SK-N-SH (cell line): ENCODE results near the gene PGRMC2. TPM values are rescaled to one million over a fixed set of nuclear protein-coding genes. Genes with fewer than 3 reads are reported as not detected.

Source experiments
- CTCF ChIA-PET: fragments of 300-600, 350-600 bp; formaldehyde crosslinking; extraction: SDS; loops from one replicate; lab custom pipeline; 2021; lab: Yijun Ruan, JAX
- POLR2A ChIA-PET: fragments of 350-600 bp; sonication (Branson Sonifier 250); formaldehyde crosslinking; extraction: SDS; loops from one replicate; lab custom pipeline; 2020; ENCODE audit warnings: antibody characterized with exemption, inconsistent platforms; lab: Yijun Ruan, JAX
- DNase-seq: peaks from one replicate; pipeline ENCODE4 v3.0.0; 2012
- H2AFZ ChIP-seq: fragments of 200-600 bp; sonication (generic); 2 replicates; pipeline ENCODE4 v1.8.1; 2016; ENCODE audit warnings: antibody characterized with exemption, mild to moderate bottlenecking, low read depth
- H3F3A ChIP-seq: fragments of 200-600 bp; sonication (generic); replicated peaks from 2 replicates; pipeline ENCODE3; 2016; ENCODE audit warnings: antibody characterized with exemption, mild to moderate bottlenecking; ENCODE audit not compliant: insufficient read depth
- H3K27ac ChIP-seq, 2 experiments: fragments of 200-500 bp in 1 of 2; fragments of 200-600 bp in 1 of 2; sonication (Bioruptor generic) in 1 of 2; sonication (generic), shearing (Covaris generic) in 1 of 2; 2 replicates each; pipeline versions ENCODE4 v1.5.1 to v1.6.1; 2014 to 2016; ENCODE audit warnings: low read depth in 2 of 2, inconsistent platforms in 1 of 2, low read length in 1 of 2, mild to moderate bottlenecking in 1 of 2, mixed read lengths in 1 of 2
- H3K27me3 ChIP-seq: fragments of 200-600 bp; sonication (generic), shearing (Covaris generic); 2 replicates; pipeline ENCODE4 v1.6.1; 2016; ENCODE audit warnings: mixed run types; ENCODE audit not compliant: insufficient read depth
- H3K36me3 ChIP-seq, 2 experiments: fragments of 200-500 bp in 1 of 2; fragments of 200-600 bp in 1 of 2; sonication (Bioruptor generic) in 1 of 2; sonication (generic) in 1 of 2; replicated peaks in 1 of 2; 2 replicates each; pipeline versions ENCODE3 to v1.5.1; 2014 to 2016; ENCODE audit warnings: low read length in 1 of 2, mild to moderate bottlenecking in 1 of 2; ENCODE audit not compliant: insufficient read depth in 2 of 2, control insufficient read depth in 1 of 2
- H3K4me1 ChIP-seq, 2 experiments: fragments of 200-500 bp in 1 of 2; fragments of 200-600 bp in 1 of 2; sonication (Bioruptor generic) in 1 of 2; sonication (generic), shearing (Covaris generic) in 1 of 2; 2 replicates each; pipeline versions ENCODE4 v1.5.1 to v1.6.1; 2014 to 2016; ENCODE audit warnings: low read depth in 1 of 2, low read length in 1 of 2, mixed run types in 1 of 2; ENCODE audit not compliant: insufficient read depth in 2 of 2, control insufficient read depth in 1 of 2
- H3K4me2 ChIP-seq: fragments of 200-600 bp; sonication (generic), shearing (Covaris generic); 2 replicates; pipeline ENCODE4 v1.6.1; 2017; ENCODE audit warnings: mixed run types
- H3K4me3 ChIP-seq, 2 experiments: fragments of 200-500 bp in 1 of 2; fragments of 200-600 bp in 1 of 2; sonication (Bioruptor generic) in 1 of 2; sonication (generic), shearing (Covaris generic) in 1 of 2; 2 replicates each; pipeline versions ENCODE4 v1.5.1 to v1.8.1; 2014 to 2016; ENCODE audit warnings: low read depth in 2 of 2, inconsistent platforms in 1 of 2, low read length in 1 of 2, mild to moderate bottlenecking in 1 of 2, mixed read lengths in 1 of 2, moderate library complexity in 1 of 2
- H3K79me2 ChIP-seq: fragments of 200-600 bp; sonication (generic); 2 replicates; pipeline ENCODE4 v1.8.1; 2017; ENCODE audit warnings: mild to moderate bottlenecking; ENCODE audit not compliant: insufficient read depth
- H3K9ac ChIP-seq: fragments of 200-600 bp; sonication (generic); 2 replicates; pipeline ENCODE4 v1.6.1; 2017; ENCODE audit warnings: mixed run types
- H3K9me2 ChIP-seq: fragments of 200-600 bp; sonication (generic); 2 replicates; pipeline ENCODE4 v1.6.1; 2017; ENCODE audit warnings: mixed run types
- H3K9me3 ChIP-seq: fragments of 200-600 bp; sonication (generic); 2 replicates; pipeline ENCODE4 v1.6.1; 2017; ENCODE audit warnings: mixed run types, mild to moderate bottlenecking, moderate library complexity
- H4K20me1 ChIP-seq: fragments of 200-600 bp; sonication (generic); 2 replicates; pipeline ENCODE4 v1.6.1; 2017; ENCODE audit warnings: mild to moderate bottlenecking, mixed run types; ENCODE audit not compliant: insufficient read depth
- GABPA ChIP-seq: IDR thresholded peaks from 2 replicates; pipeline ENCODE4 v1.4.0; 2012; ENCODE audit warnings: low read depth, mild to moderate bottlenecking
- JUND ChIP-seq: IDR thresholded peaks from 2 replicates; pipeline ENCODE4 v1.4.0; 2012
- MEF2A ChIP-seq: IDR thresholded peaks from 2 replicates; pipeline ENCODE4 v1.4.0; 2012; ENCODE audit warnings: low read depth, borderline replicate concordance
- MXI1 ChIP-seq: IDR thresholded peaks from 2 replicates; pipeline ENCODE4 v1.6.1; 2012; ENCODE audit warnings: mild to moderate bottlenecking, low read depth, low read length, improper control_type of control experiment
- RAD21 ChIP-seq: IDR thresholded peaks from 2 replicates; pipeline ENCODE4 v1.6.1; 2012; ENCODE audit warnings: mild to moderate bottlenecking, low read length
- SMC3 ChIP-seq: IDR thresholded peaks from 2 replicates; pipeline ENCODE4 v1.6.1; 2012; ENCODE audit warnings: low read depth, low read length, improper control_type of control experiment
- TCF12 ChIP-seq: IDR thresholded peaks from 2 replicates; pipeline ENCODE4 v1.4.0; 2012
- TEAD4 ChIP-seq: IDR thresholded peaks from 2 replicates; pipeline ENCODE4 v1.4.0; 2012; ENCODE audit warnings: mild to moderate bottlenecking, borderline replicate concordance; ENCODE audit not compliant: insufficient read depth
- WGBS: methylation state at CpG from one replicate; pipeline ENCODE4 v1.1.6; 2017; ENCODE audit warnings: low lambda C conversion rate; 5-methylcytosine and 5-hydroxymethylcytosine counted together
- polyA plus RNA-seq, 3 experiments: library from polyadenylated mRNA; depleted of rRNA; stranded (reverse); fragments of >200 nt; gene quantifications; 2 replicates each; pipeline ENCODE4 v1.2.3, GENCODE V29; 2012
- TF ChIP-seq, protein P1 (sequence below): fragments of 150-350 bp; IDR thresholded peaks from 2 replicates; pipeline ENCODE4 v1.6.1; 2017; ENCODE audit warnings: antibody characterized with exemption, low read length, low read depth, borderline replicate concordance
- TF ChIP-seq, protein P2 (sequence below): IDR thresholded peaks from 2 replicates; pipeline ENCODE4 v1.4.0; 2012; ENCODE audit warnings: low read depth, borderline replicate concordance
- TF ChIP-seq, protein P3 (sequence below): IDR thresholded peaks from 2 replicates; pipeline ENCODE4 v1.4.0; 2012; ENCODE audit warnings: low read depth, borderline replicate concordance
- TF ChIP-seq, protein P4 (sequence below): IDR thresholded peaks from 2 replicates; pipeline ENCODE4; 2012

PGRMC2 gene
- polyA plus RNA-seq, 1 of the 3 experiments (the other 2 are of a cell fraction) = 18.2 TPM

DNA sequence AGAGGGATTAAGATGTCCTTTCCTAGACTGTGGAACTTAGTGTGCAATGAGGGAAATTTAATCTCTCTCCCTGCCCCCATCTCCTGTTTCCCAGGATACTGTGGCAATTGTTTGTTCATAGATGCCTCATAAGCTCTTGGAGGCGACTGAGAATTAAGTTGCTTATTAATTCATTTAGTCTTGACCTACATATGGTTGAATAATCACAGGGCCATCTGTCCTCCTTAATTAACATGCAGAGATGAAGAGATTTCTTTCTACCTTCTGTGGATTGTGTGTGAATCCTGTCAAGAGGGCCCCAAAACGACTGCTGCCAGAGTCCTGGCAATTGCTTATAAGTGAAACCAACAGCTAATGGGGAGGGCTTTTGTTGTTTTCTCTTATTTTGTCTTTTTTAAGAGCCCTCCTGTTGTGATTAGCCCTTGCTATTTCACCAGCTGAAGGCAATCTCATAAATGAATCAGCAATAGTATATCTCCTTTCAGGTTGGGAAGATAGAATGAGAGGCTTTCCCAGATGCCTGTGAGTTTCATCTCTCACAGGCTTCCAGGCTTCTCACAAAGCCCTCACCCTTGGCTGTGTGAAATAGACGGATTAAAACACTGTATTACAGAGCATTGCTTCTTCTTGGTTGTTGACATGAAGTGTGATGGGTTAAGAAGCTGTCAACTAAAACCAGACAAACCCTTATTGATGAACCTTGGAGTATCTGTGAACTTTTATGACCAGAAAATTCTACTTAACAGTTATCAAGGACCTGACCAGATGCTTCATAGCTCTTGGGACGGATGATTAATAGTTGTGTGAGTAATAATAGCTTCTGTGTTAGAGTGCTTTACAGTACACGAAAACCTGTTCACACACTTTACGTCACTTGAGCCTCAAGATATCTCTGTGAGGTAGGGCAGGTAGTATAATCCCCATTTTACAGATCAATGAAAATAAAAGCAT is 58.5 kb downstream of the PGRMC2 start:
- 0 out of 2 replicates have a peak, but pooled peaks cover 3% of the 10 kb centered on the region for H3K9me2 ChIP-seq
- no peak overlapping the region for H3K9ac ChIP-seq
- no peaks in the 10 kb centered on the region; the same call in 1 of the 2 replicates for H3K9me3 ChIP-seq
- CTCF ChIA-PET = interaction anchor here (0.8 to 1.4 kb wide), 6 partner anchors 9 to 599 kb away, joined by 3 to 4 read pairs (median 3); no protein-coding TSS in a partner anchor
- no peaks in the 10 kb centered on the region for H4K20me1 ChIP-seq
- TF ChIP-seq, protein P1, sequence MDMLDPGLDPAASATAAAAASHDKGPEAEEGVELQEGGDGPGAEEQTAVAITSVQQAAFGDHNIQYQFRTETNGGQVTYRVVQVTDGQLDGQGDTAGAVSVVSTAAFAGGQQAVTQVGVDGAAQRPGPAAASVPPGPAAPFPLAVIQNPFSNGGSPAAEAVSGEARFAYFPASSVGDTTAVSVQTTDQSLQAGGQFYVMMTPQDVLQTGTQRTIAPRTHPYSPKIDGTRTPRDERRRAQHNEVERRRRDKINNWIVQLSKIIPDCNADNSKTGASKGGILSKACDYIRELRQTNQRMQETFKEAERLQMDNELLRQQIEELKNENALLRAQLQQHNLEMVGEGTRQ = no peak
- TF ChIP-seq MEF2A (no peak), TEAD4 (no peak), RAD21 (no peak), JUND (no peak), SMC3 (no peak), GABPA (no peak), TCF12 (no peak)
- TF ChIP-seq, protein P2, sequence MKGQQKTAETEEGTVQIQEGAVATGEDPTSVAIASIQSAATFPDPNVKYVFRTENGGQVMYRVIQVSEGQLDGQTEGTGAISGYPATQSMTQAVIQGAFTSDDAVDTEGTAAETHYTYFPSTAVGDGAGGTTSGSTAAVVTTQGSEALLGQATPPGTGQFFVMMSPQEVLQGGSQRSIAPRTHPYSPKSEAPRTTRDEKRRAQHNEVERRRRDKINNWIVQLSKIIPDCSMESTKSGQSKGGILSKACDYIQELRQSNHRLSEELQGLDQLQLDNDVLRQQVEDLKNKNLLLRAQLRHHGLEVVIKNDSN = no peak
- TF ChIP-seq, protein P3, sequence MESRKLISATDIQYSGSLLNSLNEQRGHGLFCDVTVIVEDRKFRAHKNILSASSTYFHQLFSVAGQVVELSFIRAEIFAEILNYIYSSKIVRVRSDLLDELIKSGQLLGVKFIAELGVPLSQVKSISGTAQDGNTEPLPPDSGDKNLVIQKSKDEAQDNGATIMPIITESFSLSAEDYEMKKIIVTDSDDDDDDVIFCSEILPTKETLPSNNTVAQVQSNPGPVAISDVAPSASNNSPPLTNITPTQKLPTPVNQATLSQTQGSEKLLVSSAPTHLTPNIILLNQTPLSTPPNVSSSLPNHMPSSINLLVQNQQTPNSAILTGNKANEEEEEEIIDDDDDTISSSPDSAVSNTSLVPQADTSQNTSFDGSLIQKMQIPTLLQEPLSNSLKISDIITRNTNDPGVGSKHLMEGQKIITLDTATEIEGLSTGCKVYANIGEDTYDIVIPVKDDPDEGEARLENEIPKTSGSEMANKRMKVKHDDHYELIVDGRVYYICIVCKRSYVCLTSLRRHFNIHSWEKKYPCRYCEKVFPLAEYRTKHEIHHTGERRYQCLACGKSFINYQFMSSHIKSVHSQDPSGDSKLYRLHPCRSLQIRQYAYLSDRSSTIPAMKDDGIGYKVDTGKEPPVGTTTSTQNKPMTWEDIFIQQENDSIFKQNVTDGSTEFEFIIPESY = no peak
- TF ChIP-seq, all 33 proteins: peak for 0
- DNase-seq = peak; percentile 11
- POLR2A ChIA-PET = interaction anchor here (1.5 kb wide), 1 partner anchor 324 kb away, joined by 4 read pairs; no protein-coding TSS in a partner anchor
- no peak overlapping the region for H3K4me3 ChIP-seq
- H2AFZ ChIP-seq = no peak overlapping the region
- H3K4me2 ChIP-seq = no peak overlapping the region
- H3K27me3 ChIP-seq = no peaks in the 10 kb centered on the region
- H3K79me2 ChIP-seq = no peaks in the 10 kb centered on the region
- no peaks in the 10 kb centered on the region for H3F3A ChIP-seq
- H3K27ac ChIP-seq = peak overlapping the region in 1 of 2 experiments; percentile 79; a peak in 2 of 4 replicates
- 58% methylated on average over 6 of the region's 6 CpGs for WGBS
- H3K4me1 ChIP-seq = peaks cover 12 to 13% of the 10 kb centered on the region in 2 experiments; a peak in 3 of 4 replicates
- no peaks in the 10 kb centered on the region for H3K36me3 ChIP-seq

DNA sequence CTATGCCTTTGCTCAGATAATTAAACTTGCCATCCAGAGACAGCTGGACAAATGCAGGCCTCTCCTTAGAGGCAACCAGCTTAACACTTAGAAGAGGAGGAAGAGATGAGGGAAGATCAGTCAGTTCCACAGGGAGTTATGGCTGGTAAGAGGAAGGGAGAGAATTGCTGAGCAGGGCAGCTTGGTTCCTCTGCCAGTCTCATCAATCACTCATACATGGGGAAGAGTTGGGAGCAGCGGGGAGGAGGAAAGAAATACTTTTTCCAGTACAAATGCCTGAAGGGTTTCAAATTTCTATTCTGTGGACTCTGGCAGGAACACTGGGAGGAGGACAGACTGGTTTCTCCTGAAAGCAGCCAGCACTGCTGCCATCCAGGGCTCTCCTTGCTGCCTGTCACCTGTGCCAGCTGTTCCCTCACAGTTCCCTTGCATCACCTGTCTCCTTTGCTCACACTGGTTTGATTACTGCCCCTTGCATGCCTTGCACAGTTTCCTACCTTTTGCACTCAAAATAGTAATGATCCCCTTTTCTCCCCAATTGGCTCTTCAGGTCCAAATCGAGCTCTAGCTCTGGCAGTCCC is 59.5 kb downstream of the PGRMC2 start:
- Histone ChIP-seq H2AFZ (no peak overlapping the region), H3K27me3 (no peaks in the 10 kb centered on the region), H3K4me1 (peaks cover 12 to 13% of the 10 kb centered on the region in 2 experiments; a peak in 3 of 4 replicates), H3K4me3 (no peak overlapping the region), H3K9ac (no peak overlapping the region), H3K79me2 (no peaks in the 10 kb centered on the region), H3F3A (no peaks in the 10 kb centered on the region), H3K36me3 (no peaks in the 10 kb centered on the region), H3K9me3 (no peaks in the 10 kb centered on the region; the same call in 1 of the 2 replicates), H3K4me2 (no peak overlapping the region), H3K9me2 (0 out of 2 replicates have a peak, but pooled peaks cover 3% of the 10 kb centered on the region), H4K20me1 (no peaks in the 10 kb centered on the region), H3K27ac (peak overlapping the region in 1 of 2 experiments; percentile 79; a peak in 2 of 4 replicates)
- TF ChIP-seq, protein P4, sequence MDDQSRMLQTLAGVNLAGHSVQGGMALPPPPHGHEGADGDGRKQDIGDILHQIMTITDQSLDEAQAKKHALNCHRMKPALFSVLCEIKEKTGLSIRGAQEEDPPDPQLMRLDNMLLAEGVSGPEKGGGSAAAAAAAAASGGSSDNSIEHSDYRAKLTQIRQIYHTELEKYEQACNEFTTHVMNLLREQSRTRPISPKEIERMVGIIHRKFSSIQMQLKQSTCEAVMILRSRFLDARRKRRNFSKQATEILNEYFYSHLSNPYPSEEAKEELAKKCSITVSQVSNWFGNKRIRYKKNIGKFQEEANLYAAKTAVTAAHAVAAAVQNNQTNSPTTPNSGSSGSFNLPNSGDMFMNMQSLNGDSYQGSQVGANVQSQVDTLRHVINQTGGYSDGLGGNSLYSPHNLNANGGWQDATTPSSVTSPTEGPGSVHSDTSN = peak; percentile 72
- TF ChIP-seq MXI1 = no peak
- no peak for DNase-seq
- ChIA-PET CTCF (interaction anchor here (0.8 to 1.4 kb wide), 4 partner anchors 8 to 600 kb away, joined by 3 to 4 read pairs (median 3); no protein-coding TSS in a partner anchor), POLR2A (interaction anchor here (1.5 kb wide), 1 partner anchor 325 kb away, joined by 4 read pairs; no protein-coding TSS in a partner anchor)
- 71% methylated on average over 2 of the region's 2 CpGs for WGBS
